GM12891 (cell line): ENCODE results near the gene KIF4A.

Experiments used
- POLR2A ChIP-seq: IDR thresholded peaks from 2 replicates; pipeline ENCODE4 v1.6.1; 2011; ENCODE audit warnings: low read depth, low read length, control low read depth
- POLR2AphosphoS5 ChIP-seq: IDR thresholded peaks from 2 replicates; pipeline ENCODE4 v1.6.1; 2011; ENCODE audit warnings: low read depth, low read length, control low read depth
- POU2F2 ChIP-seq: IDR thresholded peaks from 2 replicates; pipeline ENCODE4 v1.6.1; 2011; ENCODE audit warnings: low read depth, mild to moderate bottlenecking, control low read depth, low read length, moderate library complexity
- SPI1 ChIP-seq: IDR thresholded peaks from 2 replicates; pipeline ENCODE4 v1.6.1; 2011; ENCODE audit warnings: low read depth, low read length, control low read depth
- TAF1 ChIP-seq: IDR thresholded peaks from 2 replicates; pipeline ENCODE4 v1.6.1; 2011; ENCODE audit warnings: low read depth, low read length, control low read depth

- TF ChIP-seq POLR2AphosphoS5 (no peak), POLR2A (no peak), TAF1 (no peak), SPI1 (no peak), POU2F2 (no peak)
Observed at GRCh38 chrX:70293621-70294020, 3.7 kb downstream of the KIF4A start.
